HG03457 (cell line): ENCODE measurements around the gene SND1.

ENCODE experiments used
- ATAC-seq: cut with Tn5 transposase; IDR thresholded peaks from one replicate; pipeline ENCODE4 v1.9.1; 2021; ENCODE audit warnings: moderate number of reproducible peaks; ENCODE audit not compliant: unreplicated experiment

SND1 gene

GRCh38 chr7:127798023-127798422, 146.0 kb downstream of the SND1 start:
- no peak for ATAC-seq

GRCh38 chr7:127798769-127799372, 146.9 kb downstream of the SND1 start:
- no peak for ATAC-seq

GRCh38 chr7:127799535-127800305, 147.7 kb downstream of the SND1 start:
- no peak for ATAC-seq

GRCh38 chr7:127802845-127803244, 150.9 kb downstream of the SND1 start:
- no peak for ATAC-seq

GRCh38 chr7:127803626-127804025, 151.6 kb downstream of the SND1 start:
- ATAC-seq: no peak

- no peak for ATAC-seq
Observed at GRCh38 chr7:127807340-127807739, 155.3 kb downstream of the SND1 start.

GRCh38 chr7:127807829-127808228, 155.8 kb downstream of the SND1 start:
- no peak for ATAC-seq

- ATAC-seq: no peak
Observed at GRCh38 chr7:127809261-127809702, 157.3 kb downstream of the SND1 start.

GRCh38 chr7:127810113-127810512, 158.1 kb downstream of the SND1 start:
- no peak for ATAC-seq

- no peak for ATAC-seq
Observed at GRCh38 chr7:127810696-127811660, 159.0 kb downstream of the SND1 start.

- ATAC-seq: no peak
Observed at GRCh38 chr7:127812540-127812939, 160.5 kb downstream of the SND1 start.

GRCh38 chr7:127813991-127814541, 162.1 kb downstream of the SND1 start:
- ATAC-seq: no peak

GRCh38 chr7:127815631-127816145, 163.7 kb downstream of the SND1 start:
- no peak for ATAC-seq

- no peak for ATAC-seq
Observed at GRCh38 chr7:127816354-127817190, 164.6 kb downstream of the SND1 start.

GRCh38 chr7:127817466-127817865, 165.5 kb downstream of the SND1 start:
- ATAC-seq: no peak

GRCh38 chr7:127818306-127818705, 166.3 kb downstream of the SND1 start:
- no peak for ATAC-seq

- no peak for ATAC-seq
Observed at GRCh38 chr7:127819975-127820731, 168.2 kb downstream of the SND1 start.

GRCh38 chr7:127820732-127821085, 168.7 kb downstream of the SND1 start:
- ATAC-seq: no peak

- no peak for ATAC-seq
Observed at GRCh38 chr7:127821146-127821545, 169.2 kb downstream of the SND1 start.
